Natural killer cell (primary cell): ENCODE results near the gene PSMG1. TPM values are rescaled to one million over a fixed set of nuclear protein-coding genes. Genes with fewer than 3 reads are reported as not detected.

Source experiments
- ATAC-seq, 3 donors: fragments of 150-1000 bp in 2 of 3; fragments of 200-7000 bp in 1 of 3; cut with Tn5 transposase; 1 replicate in 1 of 3; 2 replicates in 2 of 3; pipeline ENCODE4 v1.10.0; 2021; ENCODE audit warnings: mild to moderate bottlenecking in 2 of 3, moderate library complexity in 2 of 3
- DNase-seq, 2 donors: peaks; one replicate each; pipeline versions ENCODE4 v3.0.0 to v3.0.0-alpha.2; 2013 to 2021; ENCODE audit warnings: mixed read lengths in 1 of 2
- H3K27ac ChIP-seq: one replicate; pipeline ENCODE4 v1.5.1; 2013; ENCODE audit warnings: mild to moderate bottlenecking, low read length
- H3K27me3 ChIP-seq: one replicate; pipeline ENCODE4 v1.6.1; 2013; ENCODE audit warnings: low read length; ENCODE audit not compliant: control insufficient read depth, insufficient read depth
- H3K36me3 ChIP-seq: one replicate; pipeline ENCODE4 v1.6.1; 2013; ENCODE audit warnings: low read length; ENCODE audit not compliant: control insufficient read depth, insufficient read depth
- H3K4me1 ChIP-seq: one replicate; pipeline ENCODE4 v1.6.1; 2013; ENCODE audit warnings: low read length; ENCODE audit not compliant: control insufficient read depth, insufficient read depth
- H3K4me3 ChIP-seq: one replicate; pipeline ENCODE4 v1.5.1; 2013; ENCODE audit warnings: low read length
- H3K9me3 ChIP-seq: one replicate; pipeline ENCODE4 v1.6.1; 2013; ENCODE audit warnings: low read length; ENCODE audit not compliant: control insufficient read depth, insufficient read depth
- H3K27ac Mint-ChIP-seq, 2 donors: one replicate each; pipeline ENCODE4 v1.8.0; 2022; ENCODE audit warnings: mild to moderate bottlenecking in 2 of 2, mixed read lengths in 2 of 2, moderate library complexity in 1 of 2
- H3K27me3 Mint-ChIP-seq, 2 donors: one replicate each; pipeline ENCODE4 v1.8.0; 2022; ENCODE audit warnings: low read depth in 2 of 2, mixed read lengths in 2 of 2
- H3K36me3 Mint-ChIP-seq: one replicate; pipeline ENCODE4 v1.8.0; 2022; ENCODE audit warnings: mixed read lengths
- H3K4me1 Mint-ChIP-seq, 2 donors: one replicate each; pipeline ENCODE4 v1.8.0; 2022; ENCODE audit warnings: mixed read lengths in 2 of 2
- H3K4me3 Mint-ChIP-seq: one replicate; pipeline ENCODE4 v1.8.0; 2022; ENCODE audit warnings: mild to moderate bottlenecking, moderate library complexity, mixed read lengths
- H3K9me3 Mint-ChIP-seq, 2 donors: one replicate each; pipeline ENCODE4 v1.8.0; 2022; ENCODE audit warnings: mixed read lengths in 2 of 2
- WGBS: methylation state at CpG from one replicate; pipeline ENCODE4 v1.1.7; 2013; ENCODE audit warnings: missing lambda C conversion rate; ENCODE audit not compliant: insufficient coverage; 5-methylcytosine and 5-hydroxymethylcytosine counted together
- intact Hi-C: fragments of 100-400 bp; cut with micrococcal nuclease; formaldehyde crosslinking; loops from one replicate; pipeline ENCODE4 v1.14.2; 2022
- total RNA-seq, 4 donors: library from RNA; stranded (reverse); fragments of 120-200 nt in 1 of 4; gene quantifications; one replicate each; pipeline versions ENCODE4 v1.2.3 to v1.2.4, GENCODE V29; 2013 to 2022
- TF ChIP-seq, protein P1 (sequence below): fragments of 200-600 bp; IDR thresholded peaks from one replicate; pipeline ENCODE4 v1.8.0; 2022; ENCODE audit warnings: antibody characterized with exemption

Gene PSMG1
- total RNA-seq, 3 donors from 2014 or later (not counting 1 experiment from before 2014, with no cell fraction given), result 11.3 to 12.1 (median 12.0) TPM

DNA sequence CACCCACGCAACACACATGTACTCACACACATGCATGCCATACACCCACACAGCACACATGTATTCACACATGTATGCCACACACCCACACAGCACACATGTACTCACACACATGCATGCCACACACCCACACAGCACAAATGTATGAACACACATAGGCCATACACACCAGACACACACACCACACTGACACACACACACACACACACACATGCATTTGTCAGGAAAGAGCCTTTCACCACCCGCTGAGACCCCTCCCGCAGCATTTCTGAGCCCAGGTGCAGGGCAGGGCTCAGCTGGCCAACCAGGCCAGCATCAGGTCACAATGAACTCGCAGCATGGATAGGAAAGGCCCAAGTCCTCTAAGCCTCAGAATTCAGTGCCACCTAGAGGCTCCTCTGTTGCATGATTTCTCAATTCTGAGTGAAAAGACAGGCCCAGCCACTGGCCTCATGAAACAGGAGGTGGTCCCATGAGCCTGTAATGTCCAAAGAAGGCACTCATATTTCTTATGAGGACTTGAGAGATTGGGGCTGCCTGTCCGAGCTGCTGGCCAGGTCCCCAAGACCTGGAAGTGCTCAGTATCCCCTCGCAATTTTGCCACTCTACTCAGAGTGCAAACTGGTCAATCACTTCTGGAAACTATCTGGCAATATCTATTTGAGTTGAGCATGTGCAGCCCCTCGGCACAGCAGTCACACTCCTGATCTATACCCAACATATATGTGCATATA lies 57.3 kb downstream of the PSMG1 start:
- Mint-ChIP-seq H3K4me1 (peaks cover 11 to 19% of the 10 kb centered on the region in 2 donors), H3K27ac (no peak overlapping the region), H3K27me3 (peaks cover 12 to 27% of the 10 kb centered on the region in 2 donors), H3K9me3 (peaks cover 0 to 2% of the 10 kb centered on the region in 2 donors), H3K36me3 (peaks cover 8% of the 10 kb centered on the region), H3K4me3 (no peak overlapping the region)
- no peaks in the 10 kb centered on the region for H3K36me3 ChIP-seq
- TF ChIP-seq, protein P1, sequence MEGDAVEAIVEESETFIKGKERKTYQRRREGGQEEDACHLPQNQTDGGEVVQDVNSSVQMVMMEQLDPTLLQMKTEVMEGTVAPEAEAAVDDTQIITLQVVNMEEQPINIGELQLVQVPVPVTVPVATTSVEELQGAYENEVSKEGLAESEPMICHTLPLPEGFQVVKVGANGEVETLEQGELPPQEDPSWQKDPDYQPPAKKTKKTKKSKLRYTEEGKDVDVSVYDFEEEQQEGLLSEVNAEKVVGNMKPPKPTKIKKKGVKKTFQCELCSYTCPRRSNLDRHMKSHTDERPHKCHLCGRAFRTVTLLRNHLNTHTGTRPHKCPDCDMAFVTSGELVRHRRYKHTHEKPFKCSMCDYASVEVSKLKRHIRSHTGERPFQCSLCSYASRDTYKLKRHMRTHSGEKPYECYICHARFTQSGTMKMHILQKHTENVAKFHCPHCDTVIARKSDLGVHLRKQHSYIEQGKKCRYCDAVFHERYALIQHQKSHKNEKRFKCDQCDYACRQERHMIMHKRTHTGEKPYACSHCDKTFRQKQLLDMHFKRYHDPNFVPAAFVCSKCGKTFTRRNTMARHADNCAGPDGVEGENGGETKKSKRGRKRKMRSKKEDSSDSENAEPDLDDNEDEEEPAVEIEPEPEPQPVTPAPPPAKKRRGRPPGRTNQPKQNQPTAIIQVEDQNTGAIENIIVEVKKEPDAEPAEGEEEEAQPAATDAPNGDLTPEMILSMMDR, result no peak
- no peak overlapping the region for H3K4me3 ChIP-seq
- H3K4me1 ChIP-seq, result peaks cover 12% of the 10 kb centered on the region
- intact Hi-C loops, result no loop called here
- H3K9me3 ChIP-seq, result no peaks in the 10 kb centered on the region
- peak; percentile 29 to 47 (median 39) for ATAC-seq
- DNase-seq, result peak in 1 of 2 donors; percentile 24
- H3K27ac ChIP-seq, result no peak overlapping the region
- 21% methylated on average over 7 of the region's 7 CpGs for WGBS
- no peaks in the 10 kb centered on the region for H3K27me3 ChIP-seq

Other genes with a start within 250 kb of the PSMG1 start
- gene BRWD1, start 130.2 kb upstream of the PSMG1 start, total RNA-seq, result 10 to 100 TPM; 92.0 to 93.8 (median 93.3) TPM
- 100 to 1,000 TPM; 187 to 228 (median 219) TPM for gene HMGN1, start 165.6 kb upstream of the PSMG1 start, total RNA-seq